Measurements from ENCODE around the gene RXRB.

DNA sequence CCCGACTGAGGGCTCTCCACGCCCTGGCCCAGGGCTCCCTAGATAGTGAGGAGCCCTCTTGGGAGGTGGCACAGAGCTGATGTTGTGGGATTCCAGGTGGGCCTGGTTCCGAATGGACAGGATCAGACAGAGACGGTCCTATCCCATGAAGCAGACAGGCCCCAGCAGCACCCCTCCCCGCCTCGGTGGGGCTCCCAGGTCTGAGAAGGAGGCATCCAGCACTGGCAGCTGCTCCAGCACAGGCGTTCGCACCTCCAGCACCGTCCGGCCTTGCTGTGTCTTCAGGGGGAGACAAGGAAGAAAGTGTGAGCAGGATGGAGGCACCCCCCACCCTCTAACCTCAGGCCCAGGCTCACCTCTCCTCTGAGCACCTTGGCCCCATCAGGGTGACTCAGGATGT lies 36.9 kb downstream of the RXRB start:
- TF ChIP-seq, protein P1, sequence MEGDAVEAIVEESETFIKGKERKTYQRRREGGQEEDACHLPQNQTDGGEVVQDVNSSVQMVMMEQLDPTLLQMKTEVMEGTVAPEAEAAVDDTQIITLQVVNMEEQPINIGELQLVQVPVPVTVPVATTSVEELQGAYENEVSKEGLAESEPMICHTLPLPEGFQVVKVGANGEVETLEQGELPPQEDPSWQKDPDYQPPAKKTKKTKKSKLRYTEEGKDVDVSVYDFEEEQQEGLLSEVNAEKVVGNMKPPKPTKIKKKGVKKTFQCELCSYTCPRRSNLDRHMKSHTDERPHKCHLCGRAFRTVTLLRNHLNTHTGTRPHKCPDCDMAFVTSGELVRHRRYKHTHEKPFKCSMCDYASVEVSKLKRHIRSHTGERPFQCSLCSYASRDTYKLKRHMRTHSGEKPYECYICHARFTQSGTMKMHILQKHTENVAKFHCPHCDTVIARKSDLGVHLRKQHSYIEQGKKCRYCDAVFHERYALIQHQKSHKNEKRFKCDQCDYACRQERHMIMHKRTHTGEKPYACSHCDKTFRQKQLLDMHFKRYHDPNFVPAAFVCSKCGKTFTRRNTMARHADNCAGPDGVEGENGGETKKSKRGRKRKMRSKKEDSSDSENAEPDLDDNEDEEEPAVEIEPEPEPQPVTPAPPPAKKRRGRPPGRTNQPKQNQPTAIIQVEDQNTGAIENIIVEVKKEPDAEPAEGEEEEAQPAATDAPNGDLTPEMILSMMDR (IDR thresholded peaks at IDR 0.05; ENCODE audit: low read length), result no peak
- TF ChIP-seq EZH2 (IDR thresholded peaks at IDR 0.05; ENCODE audit: borderline replicate concordance, low read length), result no peak
